ENCODE data around the gene ZNF20.

DNA sequence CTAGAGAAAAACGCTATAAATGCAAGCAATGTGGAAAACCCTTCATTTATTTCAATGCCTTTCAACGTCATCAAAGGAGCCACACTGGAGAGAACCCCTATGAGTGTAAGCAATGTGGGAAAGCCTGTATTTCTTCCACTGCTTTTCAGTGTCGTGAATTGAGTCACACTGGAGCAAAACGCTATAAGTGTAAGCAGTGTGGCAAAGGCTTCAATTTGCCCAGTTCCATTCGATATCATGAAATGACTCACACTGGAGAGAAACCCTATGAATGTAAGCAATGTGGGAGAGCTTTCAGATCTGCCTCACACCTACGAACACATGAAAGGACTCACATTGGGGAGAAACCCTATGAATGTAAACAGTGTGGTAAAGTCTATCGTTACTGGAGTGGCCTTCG, 27.4 kb downstream of the ZNF20 start:
- TF ChIP-seq EZH2 (IDR thresholded peaks at IDR 0.05; ENCODE audit: insufficient read depth, poor library complexity, severe bottlenecking) (no peak), EZH2phosphoT487 (IDR thresholded peaks at IDR 0.05; ENCODE audit: insufficient read depth, low read depth) (no peak)
